ENCODE measurements around the gene LAMB1.
"Not testable (repeated sequence)": the region's sequence is repeated elsewhere in the genome, so short reads cannot be mapped to it uniquely, and the experiment has no call there.

The LAMB1 gene

DNA sequence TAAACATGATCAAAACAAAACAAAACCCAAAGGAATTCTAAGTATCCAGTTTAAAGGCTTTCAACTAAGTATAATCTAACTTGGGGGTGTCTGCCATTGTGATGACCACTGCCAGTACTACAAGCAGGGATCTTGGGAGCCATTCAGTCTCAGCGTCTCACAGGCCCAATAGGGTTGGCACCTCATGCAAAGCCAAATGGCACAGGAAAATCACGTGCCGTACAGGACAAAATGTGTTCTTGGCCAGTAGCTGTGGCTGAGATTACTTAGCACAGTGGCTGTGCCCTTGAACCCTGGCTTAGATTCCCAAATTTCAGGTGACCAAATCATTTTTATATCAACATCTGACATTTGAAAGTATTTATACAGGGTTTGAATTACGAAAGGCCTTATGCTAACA lies 62.0 kb downstream of the LAMB1 start:
- no peak for DNase-seq

DNA sequence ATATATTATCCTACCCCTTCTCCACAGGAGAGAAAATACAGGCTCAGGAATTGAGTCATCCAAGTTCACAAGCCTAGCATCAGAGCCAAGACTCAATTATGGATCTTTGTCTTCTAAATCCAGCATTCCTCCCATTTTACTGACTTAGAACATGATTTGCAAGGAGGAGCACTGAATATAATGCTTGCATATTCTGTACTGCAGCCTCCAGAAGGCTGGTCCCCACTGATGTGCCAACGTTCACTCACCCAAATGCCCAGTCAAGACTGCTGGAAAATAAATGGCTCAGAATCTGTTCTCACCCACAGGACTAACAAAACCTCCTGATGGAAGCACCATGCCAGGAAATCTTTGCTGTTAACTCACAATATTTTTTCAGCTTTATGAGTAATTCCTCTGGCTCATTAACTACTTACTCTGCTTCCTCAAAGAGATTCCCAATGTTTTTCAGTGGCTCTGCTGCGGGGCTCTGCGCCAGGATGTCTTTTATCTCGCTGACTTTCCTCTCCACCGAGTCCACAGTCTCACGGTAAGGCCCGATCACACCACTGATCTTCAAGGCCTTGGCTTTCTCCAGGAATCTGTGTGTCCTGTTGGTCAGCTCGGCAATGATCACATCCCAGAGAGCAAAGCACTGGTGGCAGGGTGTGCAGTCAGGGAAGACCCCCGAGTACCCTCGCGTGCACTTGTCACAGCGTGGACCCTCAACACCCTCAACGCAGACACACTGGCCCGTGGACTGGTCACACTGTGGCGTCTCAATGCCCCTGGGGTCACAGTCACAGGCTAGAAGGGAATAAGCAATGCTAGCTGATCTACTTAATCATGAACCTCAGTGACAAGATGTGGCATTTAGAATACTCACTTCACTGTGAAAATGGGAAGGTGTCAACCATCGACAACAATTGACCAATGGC lies 63.1 kb downstream of the LAMB1 start:
- no peak for DNase-seq

DNA sequence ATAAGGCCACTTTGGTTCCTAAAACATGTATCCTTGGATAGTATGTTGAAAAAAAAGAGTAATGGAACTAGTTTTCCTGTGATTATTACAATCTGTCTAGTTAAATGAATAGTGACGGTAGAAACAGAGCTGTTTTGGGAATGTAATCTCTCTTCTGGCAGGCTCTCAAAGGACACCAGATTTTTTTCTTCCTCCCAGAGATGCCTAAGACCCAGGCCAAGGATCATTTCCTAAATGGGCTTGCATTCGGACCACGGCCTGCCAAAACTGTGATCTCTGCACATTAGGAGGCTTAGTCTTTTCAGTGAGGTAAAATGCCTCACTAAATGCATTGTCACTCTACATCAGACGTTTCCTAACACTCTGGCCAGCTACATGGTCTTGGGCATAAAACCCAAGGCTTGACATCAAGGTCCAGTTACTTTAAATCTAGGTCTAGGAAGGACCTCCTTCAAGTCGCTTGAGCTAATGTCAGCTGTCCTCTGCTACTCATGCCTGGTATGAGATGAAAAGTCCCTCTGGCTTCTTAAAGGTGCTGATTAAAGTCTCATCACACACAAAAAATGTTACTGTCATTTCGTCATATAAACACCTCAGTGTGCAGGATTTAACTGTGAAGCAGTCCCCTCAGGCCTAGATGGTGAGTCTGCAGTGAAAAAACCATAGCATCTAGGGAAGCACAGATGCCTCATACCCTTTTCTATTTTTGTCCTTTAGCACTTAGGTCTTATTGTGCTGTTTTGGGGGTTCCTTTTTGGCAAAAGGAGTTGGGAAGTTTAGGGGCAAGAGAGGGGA lies 64.3 kb downstream of the LAMB1 start:
- no peak for DNase-seq

DNA sequence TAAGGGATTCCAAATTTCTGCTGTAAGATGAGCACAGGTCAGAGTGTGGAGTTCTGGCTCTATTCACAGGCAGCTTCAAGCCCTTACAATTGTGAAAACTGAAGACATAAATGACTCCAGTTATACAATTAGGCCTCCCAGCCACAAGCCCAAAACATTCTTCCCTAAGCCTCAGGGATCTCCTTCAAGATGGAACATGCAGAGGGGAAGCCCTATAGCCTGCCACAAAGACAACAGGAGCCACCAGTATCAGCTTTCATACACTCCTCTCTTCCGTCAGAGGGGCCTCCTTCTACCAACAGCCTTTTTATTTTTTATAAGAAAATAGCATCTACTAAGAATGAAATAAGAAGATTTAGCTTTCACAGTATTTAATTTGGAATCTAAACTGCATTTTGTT lies 65.4 kb downstream of the LAMB1 start:
- no peak for DNase-seq

DNA sequence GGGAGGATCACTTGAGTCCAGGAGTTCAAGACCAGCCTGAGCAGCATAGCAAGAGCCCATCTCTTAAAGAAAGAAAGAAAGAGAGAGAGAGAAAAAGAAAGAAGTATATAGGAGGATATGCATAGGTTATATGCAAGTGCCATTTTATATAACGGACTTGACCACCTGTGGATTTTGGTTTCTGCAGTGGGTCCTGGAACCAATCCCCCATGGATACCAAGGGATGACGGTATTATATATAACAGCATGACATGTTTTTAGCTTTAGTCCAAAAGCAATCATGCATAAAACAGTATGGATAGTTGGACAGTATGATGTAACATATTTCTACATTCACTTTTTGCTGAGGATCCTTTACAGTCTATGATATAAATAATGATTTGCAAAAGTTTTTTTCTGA lies 66.6 kb downstream of the LAMB1 start:
- DNase-seq, result no peak

DNA sequence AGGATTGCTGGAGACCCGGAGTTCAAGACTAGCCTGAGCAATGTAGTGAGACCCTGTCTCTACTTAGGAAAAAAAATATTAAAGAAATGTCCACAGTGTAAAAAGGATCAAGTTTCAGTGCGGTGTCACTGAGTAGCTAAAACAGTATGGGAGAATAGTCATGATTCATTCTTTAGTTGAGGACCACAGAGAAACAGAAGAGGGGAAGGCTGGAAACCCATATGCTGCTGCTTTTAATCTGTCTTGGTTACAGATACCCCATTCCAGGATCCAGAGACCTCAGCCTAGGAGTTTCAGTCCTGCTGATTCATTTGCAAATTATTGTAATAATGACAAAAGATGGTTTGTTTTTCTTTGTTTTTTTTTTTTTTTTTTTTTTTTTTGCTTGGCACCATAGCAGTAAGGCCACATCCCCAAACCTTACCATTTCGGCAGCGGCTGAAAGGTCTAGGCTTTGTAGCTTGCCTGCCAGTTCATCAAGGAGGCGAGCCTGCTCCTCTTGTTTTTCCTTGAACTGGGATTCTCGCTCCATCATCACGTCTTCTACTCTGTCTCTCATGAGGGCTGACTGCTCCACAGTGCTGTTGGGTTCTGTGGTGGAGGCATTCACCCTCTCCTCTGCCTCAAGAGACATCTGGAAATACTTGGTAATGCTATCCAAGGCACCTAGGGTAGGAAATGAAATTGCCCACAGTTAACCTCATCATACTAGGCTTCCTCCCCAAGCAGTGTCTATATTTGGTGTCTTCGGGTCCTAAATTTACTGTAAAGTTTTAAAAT lies 67.8 kb downstream of the LAMB1 start:
- DNase-seq, result no peak

DNA sequence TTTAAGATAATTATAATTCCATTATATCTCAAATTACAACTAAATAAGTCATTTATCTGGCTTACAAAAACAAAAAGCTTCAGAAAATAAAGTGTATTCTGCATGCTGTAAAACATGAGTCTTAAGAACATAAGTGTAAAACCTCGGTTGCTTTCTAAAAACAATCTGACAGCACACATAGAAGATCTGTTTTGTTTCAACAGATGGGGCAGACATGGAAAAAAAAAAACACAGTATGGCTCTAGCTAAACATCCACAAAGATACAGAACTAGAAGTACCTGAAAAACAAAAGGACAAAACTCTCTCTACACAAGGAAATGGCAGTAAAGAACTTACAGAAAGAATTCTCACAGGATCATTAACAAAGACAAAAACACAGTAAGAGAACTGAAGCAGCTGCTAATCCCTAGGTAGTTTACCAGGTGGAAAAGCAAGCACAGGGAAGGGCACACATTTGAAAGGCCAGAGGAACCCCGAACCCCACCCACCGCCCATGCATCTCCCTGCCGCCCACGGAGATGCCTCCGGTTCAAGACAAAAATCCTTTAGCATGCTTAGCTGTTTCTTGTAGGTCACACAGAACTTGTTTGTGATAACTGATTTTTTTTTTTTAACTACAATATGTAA lies 69.5 kb downstream of the LAMB1 start:
- DNase-seq, result no peak

DNA sequence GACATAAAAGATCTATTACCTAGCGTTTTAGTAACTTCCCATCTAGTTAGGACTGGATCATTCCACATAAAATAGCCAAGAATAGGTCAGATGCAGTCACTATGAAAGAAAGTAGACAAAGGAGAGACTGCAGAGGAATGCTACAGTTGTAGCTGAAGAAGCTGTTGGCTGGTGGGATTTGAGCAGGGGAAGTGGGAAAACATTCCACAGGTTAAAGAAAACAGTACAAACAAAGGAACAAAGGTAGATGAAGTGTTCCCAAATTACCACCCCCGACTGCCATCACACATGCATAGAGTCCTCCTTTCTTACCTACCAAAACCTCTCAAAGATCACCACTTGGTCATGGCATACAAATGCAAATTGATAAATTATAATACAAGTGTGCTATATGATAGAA lies 70.2 kb downstream of the LAMB1 start:
- no peak for DNase-seq

DNA sequence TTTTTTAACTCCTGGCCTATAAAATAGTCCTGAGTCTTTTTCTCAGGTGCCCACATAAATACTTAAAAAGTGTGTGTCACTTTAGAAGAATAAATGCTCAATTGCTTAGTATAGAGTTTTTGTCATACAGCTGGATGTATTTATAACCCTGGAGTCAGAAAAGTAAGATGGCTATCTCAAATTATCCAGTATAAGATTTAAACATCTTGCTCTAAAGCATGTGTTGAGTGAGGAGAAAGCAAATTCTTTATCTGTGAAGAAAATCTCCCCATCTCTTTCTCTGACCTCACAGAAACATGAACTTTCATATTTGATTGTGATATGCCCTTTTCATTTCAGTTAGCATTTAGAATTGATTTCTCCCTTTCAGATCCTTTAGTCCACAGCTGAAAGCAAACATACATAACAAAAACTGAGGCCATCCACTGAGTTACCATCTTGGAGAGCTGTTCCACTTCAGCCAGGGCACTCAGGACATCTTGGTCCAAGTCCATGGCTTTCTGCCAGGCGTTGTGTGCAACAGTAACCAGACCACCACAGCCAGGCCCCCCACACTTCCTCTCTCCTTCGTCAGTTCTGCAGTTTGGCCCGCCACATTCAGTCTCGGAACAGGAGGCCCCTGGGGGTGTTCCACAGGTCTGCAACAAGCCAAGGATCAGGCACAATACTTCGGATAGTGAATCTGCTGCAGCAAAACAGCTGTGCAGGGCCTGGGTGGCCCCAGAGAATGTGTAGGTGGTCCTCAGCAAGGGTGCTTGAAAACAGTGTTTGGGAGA lies 71.0 kb downstream of the LAMB1 start:
- DNase-seq, result no peak

DNA sequence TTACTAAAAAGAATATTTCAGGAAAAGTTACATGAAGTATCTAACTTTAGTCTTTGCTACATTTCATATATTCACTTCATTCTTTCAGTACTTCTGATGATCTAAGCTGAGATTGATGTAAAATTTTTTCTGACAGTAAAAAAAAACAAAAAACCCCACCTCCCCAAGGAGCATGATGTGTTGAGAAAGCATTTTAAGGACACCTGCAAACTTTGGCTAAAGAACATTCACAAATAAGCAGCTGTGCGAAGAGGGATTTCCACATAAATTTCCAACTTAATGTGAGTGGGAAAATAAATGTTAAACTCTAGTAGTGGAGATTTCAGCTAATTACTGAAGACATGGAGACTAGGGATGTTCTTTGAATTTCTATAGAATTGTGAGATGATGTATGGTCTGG lies 76.5 kb downstream of the LAMB1 start:
- no peak for DNase-seq

DNA sequence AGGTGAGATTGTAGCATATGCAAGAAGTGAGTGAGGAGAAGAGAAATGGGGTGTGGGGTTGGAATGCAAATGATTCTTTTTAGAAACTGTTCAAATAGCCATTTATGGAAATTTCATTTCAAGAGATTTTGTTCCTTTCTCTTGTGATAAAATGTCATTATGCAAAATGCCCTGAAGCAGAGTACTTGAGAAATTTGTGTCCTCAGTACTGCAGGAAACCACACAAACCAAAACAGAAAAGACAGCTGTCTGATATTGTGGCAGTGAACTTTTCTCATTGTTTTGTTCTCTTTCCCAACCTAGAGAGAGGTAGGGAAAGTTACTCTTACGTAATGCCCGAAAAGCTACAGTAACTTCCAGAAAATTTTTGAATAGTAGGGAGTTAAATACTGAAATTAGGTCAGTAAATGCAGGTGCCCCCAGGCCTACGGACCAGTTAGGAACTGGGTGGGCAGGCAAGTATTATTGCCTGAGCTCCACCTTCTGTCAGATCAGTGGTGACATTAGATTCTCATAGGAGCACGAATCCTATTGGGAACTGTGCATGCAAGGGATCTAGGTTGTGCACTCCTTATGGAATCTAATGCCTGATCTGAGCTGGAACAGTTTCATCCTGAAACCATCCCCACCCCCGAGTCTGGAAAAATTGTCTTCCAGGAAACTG lies 78.0 kb downstream of the LAMB1 start:
- DNase-seq, result no peak

DNA sequence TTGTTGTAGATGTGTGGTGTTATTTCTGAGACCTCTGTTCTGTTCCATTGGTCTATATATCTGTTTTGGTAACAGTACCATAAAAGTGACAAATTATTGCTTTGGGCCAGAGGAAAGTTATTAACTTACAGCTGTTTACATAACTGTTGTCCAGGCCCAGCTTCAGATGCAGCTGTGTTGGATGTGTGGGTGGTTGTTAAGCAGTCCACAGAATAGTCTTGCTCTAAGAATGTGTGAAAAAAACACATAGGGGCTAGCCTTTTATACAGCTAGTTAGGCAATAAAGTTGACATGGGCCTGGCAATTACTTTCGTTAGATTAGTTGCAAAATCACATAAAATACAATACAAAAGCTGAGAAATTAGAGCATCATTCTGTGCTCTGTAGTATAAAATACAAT lies 80.1 kb downstream of the LAMB1 start:
- no peak for DNase-seq

DNA sequence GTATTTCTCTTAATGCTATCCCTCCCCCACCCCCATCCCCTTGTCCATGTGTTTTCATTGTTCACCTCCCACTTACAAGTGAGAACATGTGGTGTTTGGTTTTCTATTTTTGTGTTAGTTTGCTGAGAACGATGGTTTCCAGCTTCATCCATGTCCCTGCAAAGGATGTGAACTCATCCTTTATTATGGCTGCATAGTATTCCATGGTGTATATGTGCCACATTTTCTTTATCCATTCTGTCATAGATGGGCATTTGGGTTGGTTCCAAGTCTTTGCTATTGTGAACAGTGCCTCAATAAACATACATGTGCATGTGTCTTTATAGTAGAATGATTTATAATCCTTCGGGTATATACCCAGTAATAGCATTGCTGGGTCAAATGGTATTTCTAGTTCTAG lies 81.1 kb downstream of the LAMB1 start:
- DNase-seq, result not testable (repeated sequence)

DNA sequence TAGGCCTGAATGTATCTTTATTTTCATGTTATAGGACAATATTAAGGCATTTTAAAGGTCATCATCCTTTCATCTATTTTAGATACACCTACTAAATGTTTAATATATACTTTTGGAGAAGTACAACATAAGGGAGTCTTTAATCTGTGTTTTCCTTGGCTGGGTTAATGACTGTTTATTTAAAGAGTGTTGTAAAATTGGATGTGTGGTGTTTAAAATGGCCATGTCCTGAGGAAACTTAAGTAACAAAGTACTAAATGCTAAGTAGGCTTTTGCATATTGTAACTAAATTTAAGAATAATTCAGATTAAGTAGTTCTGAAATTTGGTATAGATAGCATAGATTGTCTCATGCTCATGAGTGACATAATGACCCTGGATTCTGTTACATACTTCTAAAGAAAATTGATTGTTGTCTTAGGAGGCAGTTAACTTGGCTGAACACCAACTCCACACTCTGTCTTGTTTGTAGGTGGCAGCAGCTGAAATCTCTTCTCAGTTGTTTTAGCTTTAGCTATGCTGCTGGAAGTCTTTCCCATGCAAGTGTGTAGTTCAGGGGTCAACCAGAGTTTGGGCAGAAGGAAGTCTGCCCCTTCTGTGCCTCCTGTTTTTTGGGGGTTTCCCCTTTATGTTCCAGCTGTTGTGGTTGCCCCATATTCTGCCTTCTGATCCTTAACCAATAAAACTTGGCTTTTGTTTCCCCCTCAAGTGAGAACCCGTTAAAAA lies 82.8 kb downstream of the LAMB1 start:
- DNase-seq, result no peak

DNA sequence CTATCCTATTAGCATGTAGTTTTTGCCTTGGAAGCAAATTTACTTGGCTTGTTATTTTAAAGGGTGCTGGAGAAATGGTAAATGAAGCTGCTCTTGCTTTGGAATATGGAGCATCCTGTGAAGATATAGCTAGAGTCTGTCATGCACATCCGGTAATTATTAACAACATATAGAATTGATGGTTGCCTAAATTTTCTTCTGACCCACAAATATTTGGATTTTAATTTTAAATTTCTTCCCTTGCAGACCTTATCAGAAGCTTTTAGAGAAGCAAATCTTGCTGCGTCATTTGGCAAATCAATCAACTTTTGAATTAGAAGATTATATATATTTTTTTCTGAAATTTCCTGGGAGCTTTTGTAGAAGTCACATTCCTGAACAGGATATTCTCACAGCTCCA lies 84.0 kb downstream of the LAMB1 start:
- no peak for DNase-seq

DNA sequence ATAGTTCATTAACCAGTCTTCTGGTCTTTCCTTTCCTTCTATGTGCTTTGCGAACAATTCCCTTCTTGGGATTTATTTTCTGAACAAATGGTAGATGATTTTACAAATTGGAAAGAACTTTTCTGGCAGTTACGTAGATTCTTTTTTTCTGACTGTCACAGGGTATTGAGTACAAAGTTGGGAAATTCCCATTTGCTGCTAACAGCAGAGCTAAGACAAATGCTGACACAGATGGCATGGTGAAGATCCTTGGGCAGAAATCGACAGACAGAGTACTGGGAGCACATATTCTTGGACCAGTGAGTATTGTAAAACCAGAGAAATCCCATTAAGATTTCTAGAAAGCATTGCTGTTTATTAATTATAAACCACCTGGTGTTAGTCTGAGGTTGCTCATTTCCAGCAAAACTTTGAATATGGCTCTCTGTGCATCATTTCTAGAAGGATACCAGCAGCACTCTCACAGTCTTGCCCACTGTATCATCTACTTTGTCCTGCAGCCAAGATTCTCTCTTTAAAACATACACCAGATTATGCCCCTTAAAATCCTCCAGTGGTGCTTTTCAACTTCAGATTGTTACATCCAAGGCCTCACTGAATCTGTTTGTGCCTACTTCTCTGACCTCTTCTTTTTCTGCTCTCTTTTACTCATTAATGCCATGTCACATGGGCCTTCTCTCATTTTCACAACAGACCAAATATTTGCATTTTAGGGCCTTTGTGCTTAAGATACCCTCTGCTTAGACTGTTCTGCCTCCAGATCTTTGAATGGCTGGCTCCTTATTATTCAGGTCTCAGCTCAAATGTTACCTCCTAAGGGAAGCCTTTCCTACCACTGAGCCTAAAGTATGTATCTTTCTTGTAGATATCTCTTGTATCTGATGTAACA lies 85.0 kb downstream of the LAMB1 start:
- DNase-seq, result no peak

DNA sequence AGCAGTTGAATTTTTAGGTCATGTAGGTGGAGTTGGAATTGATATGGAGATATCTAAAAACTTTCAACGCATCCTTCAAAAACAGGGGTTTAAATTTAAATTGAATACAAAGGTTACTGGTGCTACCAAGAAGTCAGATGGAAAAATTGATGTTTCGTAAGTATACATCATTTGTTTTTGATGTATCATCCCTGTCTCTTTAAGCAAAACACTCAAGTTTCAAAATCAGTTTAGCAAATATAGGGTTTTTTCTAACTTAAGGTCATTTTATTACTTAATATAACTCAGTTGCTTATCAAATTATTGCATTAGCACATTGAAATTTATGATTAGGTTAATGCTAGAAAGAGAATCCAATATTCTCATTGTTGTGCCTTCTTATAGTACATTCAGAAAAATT lies 87.4 kb downstream of the LAMB1 start:
- DNase-seq, result no peak

DNA sequence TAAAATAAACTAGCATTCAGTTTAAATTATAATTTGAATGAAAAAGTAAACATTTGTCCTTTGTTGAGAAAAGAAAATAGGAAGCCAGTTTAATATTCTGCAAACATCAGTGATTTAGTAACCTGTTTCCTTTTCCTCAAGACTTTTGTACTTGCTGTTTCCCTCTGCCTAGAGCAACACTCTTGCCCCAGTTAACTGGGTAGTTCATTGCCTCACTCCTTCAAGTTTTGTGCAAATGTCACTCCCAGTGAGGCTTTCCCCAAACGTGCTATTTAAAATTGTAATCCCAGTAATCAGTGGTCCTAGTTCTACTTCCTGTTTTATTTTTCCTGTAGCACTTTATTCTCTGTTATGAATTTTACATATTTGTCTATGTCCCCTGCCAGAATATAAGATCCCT lies 88.1 kb downstream of the LAMB1 start:
- DNase-seq, result no peak

DNA sequence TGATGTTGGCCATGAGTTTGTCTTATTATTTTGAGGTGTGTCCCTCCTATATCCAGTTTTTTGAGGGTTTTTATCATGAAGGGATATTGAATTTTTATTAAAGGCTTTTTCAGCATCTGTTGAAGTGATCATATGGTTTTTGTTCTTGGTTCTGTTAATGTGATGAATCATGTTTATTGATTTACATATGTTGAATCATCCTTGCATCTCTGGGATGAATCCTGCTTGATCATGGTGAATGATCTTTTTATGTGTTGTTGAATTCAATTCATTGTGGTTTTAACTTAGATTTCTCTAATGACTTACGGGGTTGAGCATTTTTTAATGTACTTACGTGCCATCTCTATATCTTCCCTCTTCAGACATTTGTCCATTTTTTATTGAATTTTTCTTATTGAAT lies 89.1 kb downstream of the LAMB1 start:
- DNase-seq, result no peak

DNA sequence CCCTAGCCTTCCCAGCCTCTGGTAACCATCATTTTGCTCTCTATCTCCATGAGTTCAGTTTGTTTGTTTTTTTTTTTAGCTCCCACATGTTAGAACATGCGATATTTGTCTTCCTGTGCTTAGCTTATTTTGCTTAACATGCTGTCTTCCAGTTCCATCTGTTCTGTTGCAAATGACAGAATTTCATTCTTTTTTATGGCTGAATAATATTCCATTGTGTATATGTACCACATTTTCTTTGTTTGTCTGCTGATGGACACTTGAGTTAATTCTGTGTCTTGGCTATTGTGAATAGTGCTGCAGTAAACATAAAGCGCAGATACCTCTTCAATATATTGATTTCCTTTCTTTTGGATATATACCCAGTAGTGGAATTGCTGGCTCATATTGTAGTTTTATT lies 91.0 kb downstream of the LAMB1 start:
- DNase-seq, result no peak

Measured in NCI-H82 (cell line).